NCI-H1092 treated with DMSO at 0.1 percent for 48 hours (cell line): ENCODE measurements around the gene FILIP1L.

Experiments
- DNase-seq: peaks from one replicate; lab custom pipeline; 2025; lab: John Stamatoyannopoulos, UW

FILIP1L gene

DNA sequence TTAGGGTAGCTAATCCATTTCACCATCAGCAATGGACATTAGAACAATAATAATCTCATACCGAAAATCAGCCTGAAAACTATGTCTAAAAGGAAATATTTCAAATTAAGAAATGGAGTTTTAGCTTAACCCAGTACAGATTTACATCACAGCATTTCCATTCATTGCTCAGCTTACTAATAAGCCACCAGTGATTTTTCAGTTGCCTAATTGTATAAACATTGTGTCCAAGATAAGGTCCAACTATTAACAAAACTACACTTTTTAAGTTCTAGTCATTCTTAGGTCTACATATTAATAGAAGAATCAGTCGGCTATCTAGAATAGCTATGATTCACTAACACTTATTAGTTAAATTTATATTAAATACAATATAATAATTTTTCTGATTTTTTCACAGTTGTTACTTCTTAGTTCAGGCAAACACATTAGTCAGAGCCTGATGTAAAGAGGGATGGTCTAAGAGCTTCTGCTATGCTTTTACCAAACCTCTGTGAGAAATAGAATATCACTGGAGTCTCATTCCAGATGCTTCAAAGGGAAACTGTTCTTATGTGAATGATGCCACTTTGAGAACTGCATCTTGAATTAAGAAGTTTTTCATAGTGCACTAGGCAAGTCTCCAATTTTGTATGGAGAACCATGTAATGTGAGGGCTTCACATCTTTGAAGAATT is 222.6 kb downstream of the FILIP1L start:
- no peak for DNase-seq

DNA sequence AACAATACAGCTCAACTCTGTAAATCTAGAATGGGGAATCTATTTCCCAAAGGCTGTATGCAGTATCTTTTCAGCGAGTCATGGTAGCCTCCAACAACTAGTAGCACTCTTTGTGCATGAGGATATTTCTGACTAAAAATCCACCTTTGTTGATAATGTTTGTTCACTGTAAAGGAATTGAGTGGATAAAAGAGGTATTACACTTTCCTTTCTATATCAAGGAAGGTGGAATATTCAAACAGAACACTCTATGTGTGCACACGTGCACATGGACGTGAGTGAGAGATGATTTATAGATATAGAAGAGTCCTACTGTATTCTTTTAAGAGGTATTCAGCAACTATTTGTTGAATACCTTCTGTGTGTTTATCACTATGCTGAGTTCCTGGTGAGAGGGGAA is 228.4 kb downstream of the FILIP1L start:
- DNase-seq = no peak

GRCh38 chr3:99885085-99885484 is 229.2 kb downstream of the FILIP1L start:
- DNase-seq = no peak

GRCh38 chr3:99884484-99884883 is 229.8 kb downstream of the FILIP1L start:
- DNase-seq = no peak

GRCh38 chr3:99883693-99884092 is 230.6 kb downstream of the FILIP1L start:
- DNase-seq = no peak

DNA sequence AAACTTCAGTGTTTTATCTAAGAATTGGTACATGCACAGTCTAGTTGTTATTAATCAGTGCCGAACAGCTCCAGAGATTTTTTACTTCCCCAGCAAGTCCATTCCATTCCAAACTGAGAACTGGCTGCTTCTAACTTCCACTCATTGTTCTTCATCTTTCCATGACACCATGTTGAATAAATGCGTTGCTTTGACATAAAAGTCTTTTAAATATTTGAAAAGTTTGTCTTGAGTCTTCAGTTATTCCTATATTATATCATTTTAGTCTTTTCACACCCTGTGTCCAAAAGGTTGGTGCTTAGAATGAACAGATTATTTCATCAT is 231.2 kb downstream of the FILIP1L start:
- DNase-seq = no peak

- no peak for DNase-seq
Observed at GRCh38 chr3:99882436-99883137, 231.7 kb downstream of the FILIP1L start.

DNA sequence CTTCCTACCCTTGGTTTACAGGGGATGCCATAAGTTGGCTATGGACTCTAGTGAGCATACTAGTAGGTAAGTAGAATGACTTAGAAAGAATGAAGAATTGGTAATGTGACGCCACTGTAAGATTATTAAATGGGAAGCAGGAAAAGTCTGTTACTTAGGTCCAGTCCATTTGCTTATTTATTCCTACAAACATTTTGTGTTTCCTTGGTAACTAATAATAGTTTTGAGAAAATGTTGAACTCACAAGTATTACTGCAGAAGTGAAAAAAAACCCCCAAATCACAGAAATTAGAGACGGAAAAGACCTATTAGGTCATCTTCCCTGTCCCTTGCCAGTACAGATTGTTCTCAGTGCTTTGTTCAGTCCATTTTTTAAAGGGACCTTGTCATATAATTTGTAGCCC is 233.2 kb downstream of the FILIP1L start:
- no peak for DNase-seq

DNA sequence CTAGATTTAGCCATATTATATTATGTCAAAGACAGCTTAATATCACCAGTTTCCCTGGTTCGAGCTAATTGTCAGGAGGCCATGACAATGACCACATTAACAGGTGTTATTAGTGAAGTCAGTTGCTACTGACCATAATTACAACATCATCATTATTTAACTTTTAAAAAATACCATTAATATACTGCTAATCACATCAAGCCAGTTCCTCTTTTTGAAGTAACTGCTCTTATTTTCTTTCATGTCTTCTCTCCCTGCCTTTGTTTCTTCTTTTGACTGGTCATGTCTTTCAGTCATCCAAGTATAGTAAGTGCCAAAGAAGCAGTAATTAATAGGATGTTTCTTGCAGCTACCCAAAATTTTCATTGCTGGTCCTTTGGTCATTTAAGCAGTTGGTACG is 235.0 kb downstream of the FILIP1L start:
- no peak for DNase-seq

DNA sequence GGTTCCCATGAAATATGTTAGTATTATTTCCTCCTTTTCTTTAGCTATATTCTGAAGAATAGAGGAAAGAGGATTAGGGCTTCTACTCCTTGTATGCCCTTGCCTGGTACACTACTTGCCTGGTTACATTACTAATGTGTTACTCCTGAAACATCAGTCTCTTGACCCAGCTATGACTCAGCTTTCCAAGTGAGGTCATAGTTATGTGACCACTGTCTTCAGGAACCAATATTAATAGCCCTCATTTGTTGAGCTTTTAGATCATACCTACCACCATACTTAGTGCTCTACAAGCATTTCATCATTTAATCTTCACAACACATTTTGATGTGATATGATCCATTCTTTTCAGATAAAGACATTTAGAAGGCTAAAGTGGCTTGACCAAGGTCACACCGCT is 236.3 kb downstream of the FILIP1L start:
- no peak for DNase-seq

- no peak for DNase-seq
Observed at GRCh38 chr3:99877031-99877579, 237.2 kb downstream of the FILIP1L start.

GRCh38 chr3:99875929-99876841 is 238.1 kb downstream of the FILIP1L start:
- DNase-seq = peak; percentile 74

DNA sequence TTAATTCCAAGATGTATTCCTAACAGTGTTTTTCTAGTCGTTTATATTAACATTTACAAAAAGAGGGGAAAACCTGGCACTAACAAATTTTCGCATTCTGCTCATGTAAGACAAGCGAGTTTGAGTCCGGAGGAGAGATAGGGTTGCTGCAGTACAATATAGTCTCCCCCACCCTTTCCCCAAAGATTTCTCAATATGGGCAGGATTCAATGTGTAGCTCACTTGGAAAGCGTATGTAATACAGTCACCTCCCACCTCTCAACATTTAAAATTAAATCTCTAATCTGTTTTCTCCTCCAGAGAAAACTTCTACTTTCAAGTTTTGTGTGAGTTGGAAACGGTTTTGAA is 238.7 kb downstream of the FILIP1L start:
- peak; percentile 50 for DNase-seq

GRCh38 chr3:99874237-99875002 is 239.9 kb downstream of the FILIP1L start:
- no peak for DNase-seq

DNA sequence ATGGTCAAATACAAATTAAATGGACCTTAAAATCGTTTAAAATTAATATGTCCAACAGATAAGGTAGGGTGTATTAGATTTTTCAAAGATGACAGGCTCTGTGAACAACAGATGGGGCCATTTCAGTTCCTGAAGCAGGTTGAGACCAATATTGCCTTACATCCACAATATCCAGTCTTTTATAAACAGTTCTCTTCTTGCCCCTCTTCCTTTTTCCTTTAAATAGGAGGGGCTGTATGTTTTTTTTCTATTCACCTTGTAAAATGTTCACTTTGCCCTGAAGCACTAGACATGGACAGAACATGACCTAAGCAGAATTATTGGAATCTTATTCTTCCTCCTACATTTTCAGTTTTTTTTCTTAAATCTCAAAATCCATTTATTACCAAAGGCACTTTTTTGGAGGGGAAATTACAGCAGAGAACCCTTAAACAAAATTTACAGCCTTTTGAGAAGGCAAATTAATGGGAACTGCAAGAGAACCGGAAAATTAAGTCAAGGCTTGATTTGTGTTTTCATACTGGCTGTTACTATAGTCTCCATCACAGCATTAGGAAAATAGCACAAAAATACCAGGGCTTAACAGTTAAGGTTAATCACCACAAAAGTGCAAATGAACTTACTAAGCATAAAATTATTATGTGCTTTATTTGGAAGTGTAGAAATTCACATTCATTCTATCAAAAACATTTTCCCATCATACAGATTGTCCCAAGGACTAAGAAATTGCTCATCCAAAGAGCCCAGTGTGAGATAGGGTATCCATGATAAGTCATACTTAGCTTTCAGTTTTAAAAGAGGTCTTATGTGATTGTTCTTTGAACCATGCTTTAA is 240.8 kb downstream of the FILIP1L start:
- no peak for DNase-seq

- no peak for DNase-seq
Observed at GRCh38 chr3:99872923-99873254, 241.4 kb downstream of the FILIP1L start.

DNA sequence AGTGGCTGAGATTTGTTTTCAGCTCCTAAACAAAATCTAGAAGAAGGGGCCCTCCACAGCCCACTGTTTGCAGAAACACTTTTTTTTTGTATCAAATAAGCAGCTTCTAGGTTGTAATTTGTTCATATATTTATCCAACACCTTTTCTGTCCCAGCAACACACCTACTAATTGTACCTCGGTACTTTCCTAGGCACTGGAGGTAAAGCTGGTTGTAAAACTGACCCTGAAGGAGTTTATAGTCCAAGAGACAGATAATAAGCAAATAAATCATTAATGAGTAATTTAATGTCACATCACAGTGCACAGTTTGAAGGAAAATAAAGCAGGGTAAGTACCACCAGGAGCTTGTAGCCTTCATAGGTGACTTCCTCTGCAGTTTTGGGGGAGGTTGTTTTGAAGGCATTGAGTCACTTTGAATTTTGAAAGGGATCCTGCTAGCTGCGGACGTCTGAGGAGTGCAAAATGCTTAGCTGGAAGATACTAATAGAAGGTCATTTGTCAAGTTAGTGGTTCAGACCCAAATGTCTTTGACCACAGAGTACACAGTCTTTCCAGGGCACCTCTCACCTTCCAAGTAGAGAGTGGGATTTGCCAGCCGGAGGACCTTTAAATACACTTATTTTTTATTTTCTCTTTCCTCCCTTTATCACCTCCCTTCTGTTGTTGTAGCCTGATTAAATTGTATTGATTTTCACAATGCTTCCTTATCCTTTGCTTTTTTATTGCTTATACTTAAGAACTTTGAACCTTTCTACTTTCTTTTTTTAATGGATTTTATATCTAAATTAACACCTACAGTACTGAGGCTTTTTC is 242.9 kb downstream of the FILIP1L start:
- DNase-seq = no peak

DNA sequence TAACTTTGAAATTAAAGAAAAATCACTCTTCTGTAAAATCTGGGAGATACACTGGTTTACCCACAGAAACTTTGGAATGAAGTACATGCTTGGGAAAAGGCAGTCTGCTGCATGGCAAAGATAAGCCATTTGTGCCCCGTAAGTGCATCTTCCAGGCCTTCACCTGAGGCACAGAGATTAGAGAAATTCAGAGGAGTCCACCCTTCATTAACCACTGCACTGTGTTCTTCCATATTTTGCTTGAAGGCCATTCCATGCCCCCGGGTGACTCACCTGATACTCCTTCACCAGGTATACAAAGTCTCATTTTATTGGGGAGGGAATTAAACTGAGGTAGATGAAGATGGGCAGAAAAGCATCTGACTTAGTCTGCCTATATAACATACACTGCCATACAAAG is 243.6 kb downstream of the FILIP1L start:
- no peak for DNase-seq

DNA sequence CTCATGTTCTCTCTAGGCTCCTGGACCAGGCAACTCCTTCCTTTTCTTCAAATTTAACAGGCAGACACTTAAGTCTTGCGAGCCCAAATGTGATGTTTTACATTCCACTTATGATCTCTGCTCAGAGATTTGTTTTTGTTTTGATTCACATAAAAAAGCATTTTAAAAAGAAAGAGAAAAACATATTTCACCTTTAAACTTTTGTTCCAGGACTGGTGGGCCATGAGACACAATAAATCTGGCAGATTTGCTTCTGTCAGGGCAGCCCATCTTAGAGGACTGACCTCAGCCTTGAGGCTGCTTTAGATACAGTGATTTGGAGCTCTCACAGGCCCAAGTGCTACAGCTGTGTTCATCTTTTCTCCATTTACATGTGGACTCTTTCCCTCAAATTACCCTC is 244.7 kb downstream of the FILIP1L start:
- no peak for DNase-seq

- no peak for DNase-seq
Observed at GRCh38 chr3:99868311-99868646, 246.0 kb downstream of the FILIP1L start.
